Measurements from ENCODE around the gene CFAP410. TPM values are rescaled to one million over a fixed set of nuclear protein-coding genes. Genes with fewer than 3 reads are reported as not detected.

Gene CFAP410
- total RNA-seq, 1 donor from 2014 or later = 25.4 TPM

DNA sequence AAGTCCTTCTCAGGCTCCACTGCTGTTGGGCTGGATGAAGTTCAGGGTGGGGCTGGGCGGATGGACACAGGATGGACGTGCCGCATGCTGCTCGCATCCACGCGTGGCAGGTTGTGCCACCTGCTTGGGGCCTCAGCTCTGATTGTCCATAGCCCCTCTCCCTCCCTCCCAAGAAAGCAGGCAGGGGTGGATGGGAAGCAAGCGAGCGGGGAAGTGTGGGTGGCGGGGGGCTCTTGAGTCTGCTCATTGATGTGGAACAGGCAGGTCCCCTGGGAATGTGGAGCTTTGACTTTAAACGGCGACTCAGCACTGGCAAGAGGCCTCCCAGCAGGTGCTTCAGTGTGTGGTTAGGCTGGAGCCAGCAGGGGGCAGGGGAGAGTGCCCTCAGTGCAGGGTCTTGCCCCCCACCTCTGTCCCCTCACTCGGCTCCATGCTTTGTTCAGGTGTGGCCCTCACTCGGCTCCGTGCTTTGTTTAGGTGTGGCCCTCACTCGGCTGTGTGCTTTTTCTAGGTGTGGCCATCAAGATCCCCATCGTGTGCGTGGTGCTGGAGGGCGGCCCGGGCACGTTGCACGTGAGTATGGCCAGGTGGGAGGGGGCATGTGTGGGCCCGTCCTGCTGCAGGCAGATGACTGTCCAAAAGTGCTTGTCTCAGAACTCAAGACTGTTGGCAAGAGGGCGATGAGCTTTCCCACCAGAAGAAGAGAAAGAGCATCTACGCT, 38.2 kb upstream of the CFAP410 start:
- Histone ChIP-seq H3K4me3 (no peak overlapping the region), H3K9me3 (no peaks in the 10 kb centered on the region), H3K27ac (no peak overlapping the region), H3K4me1 (peaks cover 6% of the 10 kb centered on the region), H3K27me3 (no peaks in the 10 kb centered on the region), H3K36me3 (no peaks in the 10 kb centered on the region)
- ATAC-seq (peak; percentile 33), DNase-seq (peak; percentile 58)
- intact Hi-C loops (cut with DNase I) = no loop called here
- TF ChIP-seq CTCF (IDR thresholded peaks at IDR 0.05) = no peak

DNA sequence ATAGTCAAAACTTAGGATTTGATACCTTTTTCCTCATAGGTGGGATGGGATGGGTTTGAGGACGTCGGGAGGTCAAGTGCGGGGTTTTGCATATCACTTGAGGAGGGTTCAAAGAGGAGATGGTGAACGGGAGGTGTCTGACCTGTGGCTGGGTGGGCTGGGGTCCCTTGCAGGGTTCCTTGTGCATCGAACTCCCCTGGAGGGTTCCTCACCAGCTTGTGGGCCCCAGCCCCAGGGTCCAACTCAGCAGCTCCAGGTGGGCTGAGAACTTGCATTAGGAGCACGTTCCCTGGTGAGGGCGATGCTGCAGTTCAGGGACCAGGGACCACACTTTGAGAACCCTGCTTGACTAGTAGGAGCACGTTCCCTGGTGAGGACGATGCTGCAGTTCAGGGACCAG, 37.4 kb upstream of the CFAP410 start:
- peaks cover 6% of the 10 kb centered on the region for H3K4me1 ChIP-seq

DNA sequence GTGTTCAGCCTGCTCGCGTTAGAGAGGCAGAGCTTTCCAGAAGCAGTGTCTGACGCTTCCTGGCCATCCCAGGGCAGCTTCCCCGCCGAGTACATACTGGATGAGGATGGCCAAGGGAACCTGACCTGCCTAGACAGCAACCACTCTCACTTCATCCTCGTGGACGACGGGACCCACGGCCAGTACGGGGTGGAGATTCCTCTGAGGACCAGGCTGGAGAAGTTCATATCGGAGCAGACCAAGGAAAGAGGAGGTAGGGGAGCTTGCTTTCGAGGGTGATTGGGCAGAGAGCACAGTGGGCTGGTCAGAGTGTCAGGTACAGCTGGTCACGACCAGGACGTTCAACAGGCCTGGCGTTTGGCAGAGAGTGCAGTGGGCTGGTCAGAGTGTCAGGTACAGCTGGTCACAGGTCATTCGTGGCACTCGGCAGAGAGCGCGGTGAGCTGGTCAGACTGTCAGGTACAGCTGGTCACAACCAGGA, 36.6 kb upstream of the CFAP410 start:
- TF ChIP-seq CTCF (IDR thresholded peaks at IDR 0.05) = no peak
- Histone ChIP-seq H3K27me3 (no peaks in the 10 kb centered on the region), H3K4me3 (no peak overlapping the region), H3K36me3 (no peaks in the 10 kb centered on the region), H3K9me3 (no peaks in the 10 kb centered on the region), H3K4me1 (peaks cover 6% of the 10 kb centered on the region), H3K27ac (no peak overlapping the region)
- intact Hi-C loops (cut with DNase I) = no loop called here
- ATAC-seq = no peak
- DNase-seq = peak; percentile 63

More for the DNA sequence above, 37.4 kb upstream of the CFAP410 start:
- ATAC-seq (no peak), DNase-seq (peak; percentile 36)
- Histone ChIP-seq H3K27me3 (no peaks in the 10 kb centered on the region), H3K9me3 (no peaks in the 10 kb centered on the region), H3K27ac (no peak overlapping the region), H3K4me3 (no peak overlapping the region), H3K36me3 (no peaks in the 10 kb centered on the region)
- TF ChIP-seq CTCF (IDR thresholded peaks at IDR 0.05) = no peak
- intact Hi-C loops (cut with DNase I) = no loop called here

DNA sequence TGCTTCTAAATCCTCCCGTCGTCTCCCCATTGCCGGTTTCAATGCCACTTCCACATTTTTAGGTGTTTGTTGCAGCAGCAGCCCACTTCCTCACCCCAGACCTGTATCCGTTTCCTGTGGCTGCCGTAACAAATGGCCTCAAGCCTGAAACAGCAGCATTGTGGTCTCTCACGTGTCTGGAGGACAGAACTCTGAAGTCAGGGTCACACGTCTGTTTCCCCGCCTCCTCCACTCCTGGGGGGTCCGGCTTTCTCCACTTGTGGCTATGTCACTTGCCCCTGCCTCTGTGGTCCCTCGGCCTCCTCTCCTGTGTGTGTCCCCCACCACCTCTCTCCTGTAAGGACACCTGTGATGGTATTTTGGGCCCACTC, 36.1 kb upstream of the CFAP410 start:
- peak; percentile 68 for DNase-seq
- Histone ChIP-seq H3K9me3 (no peaks in the 10 kb centered on the region), H3K4me3 (no peak overlapping the region), H3K27ac (no peak overlapping the region), H3K4me1 (peaks cover 6% of the 10 kb centered on the region), H3K27me3 (no peaks in the 10 kb centered on the region), H3K36me3 (no peaks in the 10 kb centered on the region)
- ATAC-seq = peak; percentile 71
- intact Hi-C loops (cut with DNase I) = no loop called here
- no peak for TF ChIP-seq CTCF (IDR thresholded peaks at IDR 0.05)

DNA sequence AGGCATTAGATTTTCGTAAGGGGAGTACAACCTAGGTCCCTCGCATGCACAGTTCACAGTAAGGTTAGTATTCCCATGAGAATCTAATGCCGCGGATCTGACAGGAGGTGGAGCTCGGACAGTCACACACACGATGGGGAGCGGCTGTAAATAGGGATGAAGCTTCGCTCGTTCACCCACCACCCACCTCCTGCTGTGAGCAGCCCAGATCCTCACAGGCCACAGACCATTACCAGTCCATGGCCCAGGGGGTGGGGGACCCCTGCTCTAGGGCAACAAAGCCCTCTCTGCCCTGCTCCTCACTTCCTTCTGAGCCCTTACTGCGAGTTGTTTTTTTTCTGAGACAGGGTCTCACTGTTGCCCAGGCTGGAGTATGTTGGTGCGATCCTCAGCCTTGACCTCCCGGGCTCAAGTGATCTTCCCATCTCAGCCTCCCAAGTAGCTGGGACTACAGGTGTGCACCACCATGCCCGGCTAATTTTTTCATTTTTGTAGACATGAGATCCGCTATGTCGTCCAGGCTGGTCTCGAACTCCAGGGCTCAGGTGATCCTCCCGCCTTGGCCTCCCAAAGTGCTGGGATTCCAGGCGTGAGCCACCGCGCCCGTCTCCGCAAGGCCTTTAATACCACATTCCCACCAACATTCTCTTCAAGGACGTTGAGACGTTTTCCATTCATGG, 35.6 kb upstream of the CFAP410 start:
- ATAC-seq (no peak), DNase-seq (peak; percentile 38)
- Histone ChIP-seq H3K9me3 (no peaks in the 10 kb centered on the region), H3K27ac (no peak overlapping the region), H3K4me1 (peaks cover 6% of the 10 kb centered on the region), H3K27me3 (peaks cover 5% of the 10 kb centered on the region), H3K4me3 (no peak overlapping the region), H3K36me3 (no peaks in the 10 kb centered on the region)
- intact Hi-C loops (cut with DNase I) = no loop called here
- no peak for TF ChIP-seq CTCF (IDR thresholded peaks at IDR 0.05)

All from upper lobe of right lung (tissue), 1 donor.